ENCODE data around the gene CNPY1. TPM values are rescaled to one million over a fixed set of nuclear protein-coding genes. Genes with fewer than 3 reads are reported as not detected.

Gene CNPY1
- total and polyA plus RNA-seq, 9 of the 15 experiments (the other 6 are each of a cell fraction or from before 2014, with no cell fraction given), result not detected

- Histone ChIP-seq H3K4me3 (no peak overlapping the region), H3K9ac (ENCODE audit: insufficient read depth in 1 of 2, low read depth in 2 of 2, low read length in 2 of 2) (0 out of 4 replicates have a peak overlapping the region, but pooled peaks of 1 of the 2 experiments have one; percentile 10), H3K27ac (ENCODE audit: extremely low read depth, low read depth, low read length) (no peak overlapping the region), H3K4me2 (ENCODE audit: insufficient read depth, low read length) (no peak overlapping the region), H3K9me1 (ENCODE audit: control insufficient read depth, insufficient read depth, low read length) (no peaks in the 10 kb centered on the region), H3K36me3 (ENCODE audit: control insufficient read depth, insufficient read depth, low read length) (no peaks in the 10 kb centered on the region), H4K20me1 (replicated peaks; ENCODE audit: control insufficient read depth, insufficient read depth, low read length) (no peaks in the 10 kb centered on the region; the same call in 1 of the 2 replicates), H3K27me3 (ENCODE audit: control insufficient read depth in 2 of 2, insufficient read depth in 2 of 2, low read length in 2 of 2) (peaks cover 73 to 83% of the 10 kb centered on the region in 2 experiments), H2AFZ (ENCODE audit: low read depth, low read length) (no peak overlapping the region), H3K9me3 (replicated peaks; ENCODE audit: control insufficient read depth, insufficient read depth, low read depth, low read length) (no peaks in the 10 kb centered on the region), H3K4me1 (replicated peaks in 1 of 2; ENCODE audit: control insufficient read depth in 2 of 2, insufficient read depth in 2 of 2, low read length in 2 of 2) (peaks cover 0 to 5% of the 10 kb centered on the region in 2 experiments; a peak in 2 of 5 replicates), H3K79me2 (ENCODE audit: control insufficient read depth, insufficient read depth, low read length) (no peaks in the 10 kb centered on the region)
- in situ Hi-C loops (cut with MboI) (no loop called here), intact Hi-C loops (cut with micrococcal nuclease) (no loop called here)
- FAIRE-seq (no peak), DNase-seq (ENCODE audit: extremely low read depth in 1 of 4, low spot score in 3 of 4) (no peak), ATAC-seq (no peak)
- ChIA-PET POLR2A (no interaction called here), CTCF (ENCODE audit: low intra/inter-chr PET ratio) (no interaction called here)
- WGBS (ENCODE audit: insufficient coverage, low coverage, missing lambda C conversion rate), result 9% methylated on average over 13 of the region's 13 CpGs
- no TSS peak for BruUV-seq (replicated peaks)
- no peak for TF ChIP-seq KLF16 (IDR thresholded peaks at IDR 0.05)
- TF ChIP-seq THRAP3 (IDR thresholded peaks at IDR 0.05; ENCODE audit: borderline replicate concordance), result no peak
- TF ChIP-seq, protein P1, sequence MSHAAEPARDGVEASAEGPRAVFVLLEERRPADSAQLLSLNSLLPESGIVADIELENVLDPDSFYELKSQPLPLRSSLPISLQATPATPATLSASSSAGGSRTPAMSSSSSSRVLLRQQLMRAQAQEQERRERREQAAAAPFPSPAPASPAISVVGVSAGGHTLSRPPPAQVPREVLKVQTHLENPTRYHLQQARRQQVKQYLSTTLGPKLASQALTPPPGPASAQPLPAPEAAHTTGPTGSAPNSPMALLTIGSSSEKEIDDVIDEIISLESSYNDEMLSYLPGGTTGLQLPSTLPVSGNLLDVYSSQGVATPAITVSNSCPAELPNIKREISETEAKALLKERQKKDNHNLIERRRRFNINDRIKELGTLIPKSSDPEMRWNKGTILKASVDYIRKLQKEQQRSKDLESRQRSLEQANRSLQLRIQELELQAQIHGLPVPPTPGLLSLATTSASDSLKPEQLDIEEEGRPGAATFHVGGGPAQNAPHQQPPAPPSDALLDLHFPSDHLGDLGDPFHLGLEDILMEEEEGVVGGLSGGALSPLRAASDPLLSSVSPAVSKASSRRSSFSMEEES (CRISPR knock-in tag; IDR thresholded peaks at IDR 0.05), result peak; percentile 42
- TF ChIP-seq, protein P2, sequence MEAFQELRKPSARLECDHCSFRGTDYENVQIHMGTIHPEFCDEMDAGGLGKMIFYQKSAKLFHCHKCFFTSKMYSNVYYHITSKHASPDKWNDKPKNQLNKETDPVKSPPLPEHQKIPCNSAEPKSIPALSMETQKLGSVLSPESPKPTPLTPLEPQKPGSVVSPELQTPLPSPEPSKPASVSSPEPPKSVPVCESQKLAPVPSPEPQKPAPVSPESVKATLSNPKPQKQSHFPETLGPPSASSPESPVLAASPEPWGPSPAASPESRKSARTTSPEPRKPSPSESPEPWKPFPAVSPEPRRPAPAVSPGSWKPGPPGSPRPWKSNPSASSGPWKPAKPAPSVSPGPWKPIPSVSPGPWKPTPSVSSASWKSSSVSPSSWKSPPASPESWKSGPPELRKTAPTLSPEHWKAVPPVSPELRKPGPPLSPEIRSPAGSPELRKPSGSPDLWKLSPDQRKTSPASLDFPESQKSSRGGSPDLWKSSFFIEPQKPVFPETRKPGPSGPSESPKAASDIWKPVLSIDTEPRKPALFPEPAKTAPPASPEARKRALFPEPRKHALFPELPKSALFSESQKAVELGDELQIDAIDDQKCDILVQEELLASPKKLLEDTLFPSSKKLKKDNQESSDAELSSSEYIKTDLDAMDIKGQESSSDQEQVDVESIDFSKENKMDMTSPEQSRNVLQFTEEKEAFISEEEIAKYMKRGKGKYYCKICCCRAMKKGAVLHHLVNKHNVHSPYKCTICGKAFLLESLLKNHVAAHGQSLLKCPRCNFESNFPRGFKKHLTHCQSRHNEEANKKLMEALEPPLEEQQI (IDR thresholded peaks at IDR 0.05), result no peak
- TF ChIP-seq CREM (IDR thresholded peaks at IDR 0.05; ENCODE audit: low read depth), result no peak
- TF ChIP-seq TCF7 (IDR thresholded peaks at IDR 0.05; ENCODE audit: borderline replicate concordance), result no peak
- no peak for TF ChIP-seq ATF2 (CRISPR knock-in tag; IDR thresholded peaks at IDR 0.05)
- TF ChIP-seq EZH2 (IDR thresholded peaks at IDR 0.05; ENCODE audit: borderline replicate concordance, low read depth, low read length), result peak; percentile 80; the same call in 1 of the 2 replicates
- TF ChIP-seq DDX20 (tag; IDR thresholded peaks at IDR 0.05; ENCODE audit: low read depth), result no peak
- no peak for TF ChIP-seq RNF2 (IDR thresholded peaks at IDR 0.05)
- no peak for TF ChIP-seq ZNF436 (CRISPR knock-in tag; IDR thresholded peaks at IDR 0.05)
- TF ChIP-seq ZNF445 (CRISPR knock-in tag; IDR thresholded peaks at IDR 0.05; ENCODE audit: low read depth), result no peak
- TF ChIP-seq ZNF184 (CRISPR knock-in tag; IDR thresholded peaks at IDR 0.05), result no peak
Observed at GRCh38 chr7:155558961-155559360, 12.6 kb upstream of the CNPY1 start.

All from K562 (cell line).